Stimulated activated CD4-positive, alpha-beta T cell treated with anti-CD3 and anti-CD28 coated beads, Interleukin-12 subunit alpha, Interleukin-12 subunit beta, amount 100 ng/mL, for 24 hours (primary cell): ENCODE data around the gene HSPA6.
"Not testable (repeated sequence)": the region's sequence is repeated elsewhere in the genome, so short reads cannot be mapped to it uniquely, and the experiment has no call there.

Experiments used
- DNase-seq, 2 experiments: peaks; one replicate each; pipeline ENCODE4 v3.0.0-alpha.2; 2020; ENCODE audit warnings: low read depth in 2 of 2

Gene HSPA6

DNA sequence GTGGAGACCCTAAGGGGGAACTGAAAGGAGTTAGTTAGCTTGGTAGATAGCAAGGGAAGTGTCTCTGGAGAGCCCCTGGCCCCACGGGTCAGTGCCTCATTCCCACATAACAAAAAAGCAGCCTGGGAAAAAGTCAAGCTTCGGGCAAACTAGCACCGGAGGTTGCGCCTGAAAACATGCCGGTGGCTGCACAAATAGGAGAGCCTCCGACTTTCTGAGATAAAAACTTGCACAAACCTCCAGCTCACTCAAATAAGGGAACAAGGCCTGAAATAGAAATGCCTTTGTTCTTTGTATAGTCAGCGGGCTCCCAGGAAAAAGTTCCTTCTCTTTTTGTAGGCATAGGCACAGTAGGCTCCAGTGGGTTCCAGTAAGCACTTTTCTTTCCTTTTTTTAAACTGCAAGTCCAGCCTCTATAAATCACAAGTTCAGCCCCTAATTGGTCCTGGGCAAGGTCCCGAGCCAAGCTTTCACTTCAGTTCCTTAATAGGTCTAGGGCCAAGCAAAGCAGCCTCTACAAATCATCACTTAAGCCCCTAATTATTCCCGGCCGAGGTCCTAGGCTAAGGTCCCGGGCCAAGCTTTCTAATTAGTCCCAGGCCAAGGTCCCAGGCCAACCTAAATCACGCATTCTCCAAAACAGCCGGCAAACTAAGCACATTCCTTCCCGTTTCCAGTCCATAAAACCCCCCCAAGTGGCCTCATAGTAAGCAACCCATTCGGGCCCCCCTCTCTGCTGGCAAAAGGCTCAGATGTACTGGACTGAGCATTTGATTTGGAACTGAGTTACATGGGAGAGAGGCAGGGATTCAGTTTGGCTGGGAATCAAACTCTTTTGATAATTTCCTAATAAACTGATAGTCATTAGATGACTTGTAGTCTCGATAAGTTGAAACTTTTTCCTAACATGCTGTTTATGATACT, 8.6 kb downstream of the HSPA6 start:
- DNase-seq, result not testable (repeated sequence)

GRCh38 chr1:161537068-161537669, 12.8 kb downstream of the HSPA6 start:
- not testable (repeated sequence) for DNase-seq

DNA sequence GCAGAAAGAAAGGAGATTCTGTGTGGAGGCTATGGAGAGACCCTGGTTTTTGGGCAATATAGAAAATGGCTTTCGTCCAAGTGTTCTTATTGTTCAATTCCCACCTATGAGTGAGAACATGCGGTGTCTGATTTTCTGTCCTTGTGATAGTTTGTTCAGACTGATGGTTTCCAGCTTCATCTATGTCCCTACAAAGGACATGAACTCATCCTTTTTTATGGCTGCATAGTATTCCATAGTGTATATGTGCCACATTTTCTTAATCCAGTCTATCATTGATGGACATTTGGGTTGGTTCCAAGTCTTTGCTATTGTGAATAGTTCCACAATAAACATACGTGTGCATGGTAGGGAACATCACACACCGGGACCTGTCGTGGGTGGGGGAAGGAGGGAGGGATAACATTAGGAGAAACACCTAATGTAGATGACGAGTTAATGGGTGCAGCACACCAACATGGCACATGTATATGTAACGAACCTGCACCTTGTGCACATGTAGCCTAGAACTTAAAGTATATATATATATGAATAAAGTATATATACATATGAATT, 14.7 kb downstream of the HSPA6 start:
- not testable (repeated sequence) for DNase-seq

DNA sequence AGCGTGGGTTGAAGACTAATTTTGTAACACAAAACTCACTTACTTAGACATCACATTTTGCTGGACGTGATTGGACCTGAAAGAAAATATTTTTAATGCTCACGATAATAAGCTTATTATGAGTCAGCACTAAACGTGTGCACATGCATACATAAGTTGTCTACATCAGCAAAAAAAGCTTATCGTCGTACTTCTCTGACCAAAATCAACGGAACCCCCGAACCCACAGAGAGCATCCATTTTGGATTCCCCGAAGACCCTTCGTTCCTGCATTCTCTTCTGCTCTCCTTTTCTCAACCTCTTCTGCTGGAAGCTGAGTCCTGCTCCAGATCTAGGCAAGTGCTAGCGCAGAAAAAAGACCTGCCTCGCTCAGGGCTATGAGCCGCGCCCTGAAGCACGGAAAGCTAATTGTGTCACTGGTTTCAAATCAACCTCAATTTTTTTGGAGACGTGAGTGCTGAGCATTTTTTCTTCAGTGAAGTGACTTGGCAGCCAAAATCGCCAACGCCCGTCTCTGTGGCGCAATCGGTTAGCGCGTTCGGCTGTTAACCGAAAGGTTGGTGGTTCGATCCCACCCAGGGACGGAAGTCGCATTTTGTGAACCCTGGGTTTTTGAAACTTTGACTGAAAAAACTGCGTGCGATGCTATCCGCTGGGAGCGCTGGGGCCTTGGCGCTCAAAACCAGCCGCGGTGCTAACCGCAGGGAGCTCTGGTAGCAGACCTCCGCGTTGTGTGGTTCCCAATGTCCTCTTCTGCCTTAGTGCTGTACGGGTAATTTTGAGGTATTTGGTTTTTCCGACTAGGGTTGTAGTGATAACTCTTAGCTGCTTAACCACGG, 15.6 kb downstream of the HSPA6 start:
- DNase-seq, result peak; percentile 100

- DNase-seq, result not testable (repeated sequence)
Observed at GRCh38 chr1:161540570-161540960, 16.2 kb downstream of the HSPA6 start.

- not testable (repeated sequence) for DNase-seq
Observed at GRCh38 chr1:161542091-161542559, 17.8 kb downstream of the HSPA6 start.

DNA sequence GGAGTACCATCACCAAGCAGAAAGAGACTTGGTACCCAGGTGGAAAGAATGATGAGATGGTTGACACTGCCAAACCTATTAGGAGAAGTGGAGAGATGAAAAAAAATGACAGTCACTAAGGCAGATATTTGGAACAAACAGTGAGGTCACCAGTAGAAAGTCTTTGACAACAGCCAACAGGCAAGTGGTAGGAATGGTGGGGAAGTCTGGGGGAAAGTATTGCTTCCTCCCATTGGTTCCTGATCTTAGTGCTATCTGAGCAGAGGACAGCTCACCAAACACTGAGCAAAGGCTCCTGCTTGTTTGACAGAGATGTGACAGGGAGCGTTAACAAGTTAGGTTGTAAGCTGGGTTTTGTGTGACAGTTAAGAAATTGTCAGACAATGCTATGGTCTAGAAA, 18.8 kb downstream of the HSPA6 start:
- not testable (repeated sequence) for DNase-seq

DNA sequence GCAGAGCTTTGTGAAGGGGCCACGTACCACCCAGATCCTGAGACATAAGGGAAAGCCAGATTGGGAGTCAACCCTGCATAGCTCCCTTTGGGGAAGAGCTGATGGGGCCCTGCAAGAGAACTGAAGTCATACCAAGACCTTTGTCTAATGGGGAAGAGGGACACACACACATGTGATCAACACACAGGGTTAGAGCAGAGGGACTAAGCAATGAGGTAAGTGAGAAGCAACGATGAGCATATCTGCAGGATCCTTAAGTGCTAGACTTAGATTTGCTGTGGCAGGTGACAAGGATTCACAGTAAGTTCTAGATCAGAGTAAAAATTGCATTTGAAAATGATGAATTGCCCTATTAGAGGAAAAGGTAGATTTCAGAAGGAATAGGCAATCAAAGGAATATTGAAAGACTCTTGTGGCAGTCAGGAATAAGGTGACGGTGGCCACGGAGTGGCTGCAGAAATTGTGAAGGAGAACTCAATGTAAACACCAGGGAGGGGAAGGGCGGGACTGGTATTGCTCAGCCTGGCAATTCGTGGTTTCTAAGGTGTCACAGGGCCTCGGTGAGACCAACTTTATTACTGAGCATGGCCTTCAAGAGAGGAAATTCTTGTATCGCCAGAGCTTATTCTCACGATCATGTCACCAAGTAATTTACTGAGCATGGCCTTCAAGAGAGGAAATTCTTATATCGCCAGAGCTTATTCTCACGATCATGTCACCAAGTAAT, 20.8 kb downstream of the HSPA6 start:
- DNase-seq, result not testable (repeated sequence)

GRCh38 chr1:161547995-161548741, 23.8 kb downstream of the HSPA6 start:
- DNase-seq, result not testable (repeated sequence)

DNA sequence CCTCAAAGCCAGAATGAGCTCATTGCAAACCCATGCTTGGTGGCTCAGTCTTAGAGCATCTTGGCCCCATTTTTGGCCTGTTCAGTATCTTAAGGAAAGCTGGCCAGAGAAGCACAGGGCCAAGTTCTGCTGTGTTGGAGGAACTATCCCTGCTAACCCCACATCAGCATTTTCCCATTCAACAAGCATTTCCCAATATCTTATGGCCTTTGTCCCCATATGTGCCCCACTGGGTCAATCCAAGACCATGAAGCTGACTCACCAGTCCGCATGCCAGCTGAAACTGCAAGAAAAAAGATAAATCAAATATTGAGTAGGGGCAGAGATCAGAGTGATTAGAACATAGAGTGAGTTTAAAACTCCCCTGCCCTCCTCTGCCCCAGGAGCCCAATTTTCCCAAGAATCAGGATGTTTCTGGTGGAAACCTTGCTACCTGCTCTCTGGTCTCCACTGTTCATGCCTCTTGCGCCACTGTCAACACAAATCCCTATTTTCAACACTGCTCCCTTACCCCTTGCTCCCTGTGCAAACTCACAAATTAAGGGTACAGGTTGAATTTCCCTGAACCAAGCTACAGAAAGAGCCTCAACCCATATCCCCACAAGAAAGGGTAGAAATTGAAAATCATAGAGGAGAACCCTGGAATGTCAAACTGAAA, 24.5 kb downstream of the HSPA6 start:
- not testable (repeated sequence) for DNase-seq

- DNase-seq, result no peak
Observed at GRCh38 chr1:161549652-161550051, 25.3 kb downstream of the HSPA6 start, which contains the start of gene FCGR3A. FCGR3A (minus strand) TSS chr1:161549818; CDS start chr1:161549736, 82 bp downstream.

DNA sequence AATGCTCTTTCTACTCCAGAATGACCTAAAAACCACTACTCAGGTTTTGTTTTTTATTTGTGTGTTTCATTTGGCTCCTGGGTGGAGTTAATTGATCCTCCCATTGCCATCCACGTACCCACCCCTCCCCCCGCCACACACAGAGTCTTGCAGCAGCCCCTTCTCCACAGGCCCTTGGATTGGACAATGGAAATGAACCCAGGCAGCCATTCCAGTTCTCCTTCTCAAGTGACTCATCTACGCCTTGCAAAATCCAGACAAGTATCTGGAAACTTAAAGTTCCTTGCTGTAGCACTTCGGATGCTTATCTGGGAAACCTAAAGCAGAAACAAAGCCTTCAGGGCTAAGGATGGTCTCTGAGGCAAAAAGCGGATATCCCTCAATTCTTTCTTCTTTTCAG, 26.6 kb downstream of the HSPA6 start:
- not testable (repeated sequence) for DNase-seq

GRCh38 chr1:161553631-161554030, 29.3 kb downstream of the HSPA6 start:
- not testable (repeated sequence) for DNase-seq

- DNase-seq, result not testable (repeated sequence)
Observed at GRCh38 chr1:161554340-161554739, 30.0 kb downstream of the HSPA6 start.

GRCh38 chr1:161554815-161555417, 30.6 kb downstream of the HSPA6 start:
- DNase-seq, result not testable (repeated sequence)

GRCh38 chr1:161556143-161556542, 31.8 kb downstream of the HSPA6 start:
- not testable (repeated sequence) for DNase-seq

GRCh38 chr1:161556990-161557389, 32.6 kb downstream of the HSPA6 start:
- DNase-seq, result not testable (repeated sequence)

- not testable (repeated sequence) for DNase-seq
Observed at GRCh38 chr1:161557506-161558450, 33.4 kb downstream of the HSPA6 start.
